GM12875 (cell line): Measurements from ENCODE around the gene ZNF175.

ENCODE experiments used
- H3K4me3 ChIP-seq: one replicate; pipeline ENCODE4 v1.5.1; 2011; ENCODE audit warnings: low read depth, low read length, control low read depth
- TF ChIP-seq, protein P1 (sequence below): IDR thresholded peaks from 2 replicates; pipeline ENCODE4 v1.5.1; 2011; ENCODE audit warnings: low read depth, mild to moderate bottlenecking, control low read depth, inconsistent platforms, low read length, moderate library complexity, borderline replicate concordance; ENCODE audit not compliant: insufficient read depth

Gene ZNF175

GRCh38 chr19:51595190-51596175 lies 24.4 kb downstream of the ZNF175 start:
- TF ChIP-seq, protein P1, sequence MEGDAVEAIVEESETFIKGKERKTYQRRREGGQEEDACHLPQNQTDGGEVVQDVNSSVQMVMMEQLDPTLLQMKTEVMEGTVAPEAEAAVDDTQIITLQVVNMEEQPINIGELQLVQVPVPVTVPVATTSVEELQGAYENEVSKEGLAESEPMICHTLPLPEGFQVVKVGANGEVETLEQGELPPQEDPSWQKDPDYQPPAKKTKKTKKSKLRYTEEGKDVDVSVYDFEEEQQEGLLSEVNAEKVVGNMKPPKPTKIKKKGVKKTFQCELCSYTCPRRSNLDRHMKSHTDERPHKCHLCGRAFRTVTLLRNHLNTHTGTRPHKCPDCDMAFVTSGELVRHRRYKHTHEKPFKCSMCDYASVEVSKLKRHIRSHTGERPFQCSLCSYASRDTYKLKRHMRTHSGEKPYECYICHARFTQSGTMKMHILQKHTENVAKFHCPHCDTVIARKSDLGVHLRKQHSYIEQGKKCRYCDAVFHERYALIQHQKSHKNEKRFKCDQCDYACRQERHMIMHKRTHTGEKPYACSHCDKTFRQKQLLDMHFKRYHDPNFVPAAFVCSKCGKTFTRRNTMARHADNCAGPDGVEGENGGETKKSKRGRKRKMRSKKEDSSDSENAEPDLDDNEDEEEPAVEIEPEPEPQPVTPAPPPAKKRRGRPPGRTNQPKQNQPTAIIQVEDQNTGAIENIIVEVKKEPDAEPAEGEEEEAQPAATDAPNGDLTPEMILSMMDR = no peak
- H3K4me3 ChIP-seq = no peak overlapping the region

- H3K4me3 ChIP-seq = no peak overlapping the region
- TF ChIP-seq, protein P1 = no peak
Observed at GRCh38 chr19:51598159-51598915, 27.3 kb downstream of the ZNF175 start.

DNA sequence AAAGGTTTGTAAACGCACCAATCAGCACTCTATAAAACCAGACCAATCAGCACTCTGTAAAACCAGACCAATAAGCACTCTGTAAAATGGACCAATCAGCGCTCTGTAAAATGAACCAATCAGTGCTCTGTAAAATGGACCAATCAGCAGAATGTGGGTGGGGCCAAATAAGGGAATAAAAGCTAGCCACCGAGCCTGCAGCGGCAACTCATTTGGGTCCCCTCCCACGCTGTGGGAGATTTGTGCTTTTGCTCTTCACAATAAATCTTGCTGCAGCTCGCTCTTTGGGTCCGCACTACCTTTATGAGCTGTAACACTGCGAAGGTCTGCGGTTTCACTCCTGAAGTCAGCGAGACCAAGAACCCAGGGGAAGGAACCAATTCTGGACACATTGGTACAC lies 28.0 kb downstream of the ZNF175 start:
- TF ChIP-seq, protein P1 = no peak
- H3K4me3 ChIP-seq = no peak overlapping the region

DNA sequence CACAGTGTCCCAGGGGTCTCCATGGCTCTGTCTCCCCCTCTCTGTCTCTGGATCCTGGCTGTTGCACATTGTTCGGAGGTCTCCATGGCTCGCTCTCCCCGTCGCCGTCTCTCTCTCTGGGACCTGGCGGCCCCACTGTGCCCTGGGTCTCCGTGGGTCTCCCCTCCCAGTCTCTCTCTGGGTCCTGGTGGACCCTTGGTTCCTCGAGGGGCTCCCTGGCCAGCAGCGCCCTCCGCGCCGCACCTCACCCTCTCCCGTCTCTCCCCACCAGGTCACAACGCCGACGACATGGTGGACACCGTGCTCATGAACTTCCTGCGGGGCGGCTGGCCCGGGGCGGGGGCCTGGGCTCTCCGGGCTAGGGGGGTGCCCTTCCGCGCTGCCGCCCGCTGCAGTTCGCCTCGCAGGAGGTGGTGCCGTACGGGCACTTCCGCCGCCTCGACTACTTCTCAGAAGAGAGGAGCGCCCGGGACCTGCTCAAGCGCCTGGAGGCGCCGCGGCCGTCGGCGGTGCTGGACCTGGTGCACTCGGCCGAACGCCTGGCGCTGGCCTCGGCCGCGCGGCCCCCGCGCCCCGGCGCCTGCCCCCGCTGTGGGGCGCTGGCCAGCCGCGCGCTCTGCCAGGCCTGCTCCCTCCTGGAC lies 30.0 kb downstream of the ZNF175 start:
- TF ChIP-seq, protein P1 = no peak
- H3K4me3 ChIP-seq = peak overlapping the region; percentile 16

GRCh38 chr19:51602189-51602854 lies 31.2 kb downstream of the ZNF175 start:
- peak overlapping the region; percentile 39 for H3K4me3 ChIP-seq
- TF ChIP-seq, protein P1 = 0 out of 2 replicates have a peak, but pooled peaks have one; percentile 16

- TF ChIP-seq, protein P1 = no peak
- no peak overlapping the region for H3K4me3 ChIP-seq
Observed at GRCh38 chr19:51607077-51607476, 36.0 kb downstream of the ZNF175 start.
